ENCODE measurements around the gene KLHL18.

DNA sequence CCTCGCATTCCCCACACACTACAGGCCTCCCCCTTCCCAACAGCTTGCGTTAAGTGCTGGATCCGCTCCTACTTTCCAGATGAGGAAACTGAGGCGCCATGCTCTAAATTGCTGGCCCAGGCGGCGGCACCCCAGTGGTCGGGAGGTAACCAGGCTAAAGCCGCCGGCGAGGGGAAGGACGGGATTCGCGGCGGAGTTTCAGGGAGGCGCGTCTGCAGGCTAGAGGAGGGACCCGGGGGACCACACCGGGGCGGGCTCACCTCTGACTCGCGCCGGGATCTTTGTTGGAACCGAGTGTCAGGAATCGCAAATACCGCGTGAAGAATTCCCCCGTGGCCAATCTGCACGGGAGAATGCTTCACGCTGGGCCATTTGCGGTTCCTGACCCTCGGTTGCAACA is 73.5 kb downstream of the KLHL18 start:
- TF ChIP-seq POLR2A (IDR thresholded peaks at IDR 0.05; ENCODE audit: low read length) (no peak), GATA1 (IDR thresholded peaks at IDR 0.05; ENCODE audit: low read depth, low read length) (no peak)
